Stimulated activated CD4-positive, alpha-beta T cell treated with anti-CD3 and anti-CD28 coated beads, Interleukin-4, amount 100 ng/mL, for 24 hours (primary cell): Measurements from ENCODE around the gene NEK9.
A peak's percentile ranks its signal among the peaks of the same experiment; 100 is the strongest.
"Not testable (repeated sequence)": the region's sequence is repeated elsewhere in the genome, so short reads cannot be mapped to it uniquely, and the experiment has no call there.

ENCODE experiments used
- DNase-seq: peaks from one replicate; pipeline ENCODE4 v3.0.0-alpha.2; 2020

NEK9 gene

GRCh38 chr14:75098682-75099081 is 28.2 kb downstream of the NEK9 start:
- DNase-seq: no peak

DNA sequence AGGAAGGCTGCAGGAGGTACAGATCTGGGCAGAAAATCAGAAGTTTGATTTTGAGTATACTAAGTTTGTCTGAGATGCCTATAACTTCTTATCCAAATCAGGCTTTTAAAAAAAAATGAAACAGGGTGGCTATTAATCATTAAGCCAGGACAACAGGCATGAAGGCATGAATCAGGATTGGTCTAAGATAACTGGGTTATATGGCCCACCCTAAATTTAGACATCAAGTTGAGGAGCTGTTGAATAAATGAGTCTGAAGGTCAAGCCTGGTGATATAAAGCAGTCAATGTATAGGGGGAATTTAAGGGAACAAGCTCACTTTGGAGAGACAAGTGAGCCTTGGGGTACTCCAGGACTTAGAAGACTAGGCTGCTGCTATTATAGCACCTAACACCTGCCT is 28.6 kb downstream of the NEK9 start:
- no peak for DNase-seq

DNA sequence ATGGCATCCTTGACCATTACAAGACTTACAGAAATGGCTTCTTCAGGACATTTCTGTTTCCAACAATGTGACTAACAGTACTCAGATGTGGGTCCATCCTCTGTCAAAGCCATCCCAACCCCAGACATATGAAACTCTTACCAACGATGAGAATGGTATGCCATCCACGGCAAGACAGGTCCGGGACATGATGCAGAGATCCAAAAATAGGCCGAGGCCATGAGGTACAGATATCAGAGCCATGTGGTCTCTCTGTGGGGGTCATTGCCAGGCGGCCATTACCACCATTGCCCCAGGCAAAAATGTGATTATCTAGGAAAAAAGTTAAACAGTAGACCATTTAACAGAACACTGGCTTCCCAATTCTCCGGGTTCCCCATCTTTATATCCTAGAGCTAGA is 29.9 kb downstream of the NEK9 start:
- no peak for DNase-seq

DNA sequence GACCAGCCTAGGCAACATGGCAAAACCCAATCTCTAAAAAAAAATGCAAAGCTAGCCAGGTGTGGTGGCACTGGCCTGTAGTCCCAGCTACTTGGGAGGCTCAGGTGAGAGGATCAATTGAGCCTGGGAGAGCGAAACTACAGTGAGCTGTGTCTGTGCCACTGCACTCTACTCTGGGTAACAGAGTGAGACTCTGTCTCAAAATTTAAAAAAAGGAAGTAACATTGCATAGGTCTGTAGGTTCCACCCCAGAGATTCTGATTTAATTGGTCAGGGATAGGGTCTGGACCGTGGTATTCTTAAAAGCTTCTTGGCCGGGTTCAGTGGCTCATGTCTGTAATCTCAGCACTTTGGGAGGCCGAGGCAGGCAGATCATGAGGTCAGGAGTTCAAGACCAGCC is 31.2 kb downstream of the NEK9 start:
- no peak for DNase-seq

- no peak for DNase-seq
Measured at GRCh38 chr14:75094896-75095295, 32.0 kb downstream of the NEK9 start.

- DNase-seq: no peak
Measured at GRCh38 chr14:75092698-75093097, 34.1 kb downstream of the NEK9 start.

- DNase-seq: no peak
Measured at GRCh38 chr14:75091251-75091650, 35.6 kb downstream of the NEK9 start.

DNA sequence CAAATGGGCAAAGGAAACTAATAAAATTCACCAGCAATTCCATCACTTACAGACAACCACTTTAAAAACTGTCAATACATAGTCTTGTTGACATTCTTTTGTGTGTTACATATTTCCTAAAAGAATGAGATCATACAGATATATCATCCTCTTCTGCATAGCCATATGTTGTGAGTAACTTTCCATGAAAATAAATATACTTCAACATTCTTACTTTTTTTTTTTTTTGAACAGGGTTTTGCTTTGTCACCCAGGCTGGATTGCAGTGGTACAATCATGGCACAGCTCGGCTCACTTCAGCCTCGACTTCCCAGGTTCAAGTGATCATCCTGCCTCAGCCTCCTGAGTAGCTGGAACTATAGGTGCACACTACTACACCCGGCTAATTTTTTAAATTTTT is 36.5 kb downstream of the NEK9 start:
- DNase-seq: no peak

GRCh38 chr14:75088566-75089373 is 38.1 kb downstream of the NEK9 start:
- DNase-seq: peak; percentile 56

GRCh38 chr14:75088153-75088552 is 38.7 kb downstream of the NEK9 start:
- DNase-seq: no peak

DNA sequence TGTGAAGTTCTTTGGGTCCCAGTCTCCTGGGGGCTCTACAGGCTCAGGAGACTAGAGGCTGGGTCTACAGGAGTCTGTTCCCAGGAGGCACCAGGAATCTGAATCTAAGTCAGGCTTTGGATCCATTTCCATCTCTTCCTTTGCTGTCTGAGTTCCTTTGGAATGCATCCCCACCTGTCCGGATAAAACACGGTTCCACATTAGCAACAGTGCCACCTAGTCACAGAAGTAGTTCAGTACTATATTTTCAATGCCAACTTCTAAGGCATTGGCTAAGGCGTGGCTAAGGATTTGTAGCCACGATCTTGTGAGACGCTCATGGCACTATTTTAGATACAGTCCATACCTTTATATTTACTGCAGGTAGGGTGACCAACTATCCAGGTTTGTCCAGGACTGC is 42.3 kb downstream of the NEK9 start:
- DNase-seq: no peak

DNA sequence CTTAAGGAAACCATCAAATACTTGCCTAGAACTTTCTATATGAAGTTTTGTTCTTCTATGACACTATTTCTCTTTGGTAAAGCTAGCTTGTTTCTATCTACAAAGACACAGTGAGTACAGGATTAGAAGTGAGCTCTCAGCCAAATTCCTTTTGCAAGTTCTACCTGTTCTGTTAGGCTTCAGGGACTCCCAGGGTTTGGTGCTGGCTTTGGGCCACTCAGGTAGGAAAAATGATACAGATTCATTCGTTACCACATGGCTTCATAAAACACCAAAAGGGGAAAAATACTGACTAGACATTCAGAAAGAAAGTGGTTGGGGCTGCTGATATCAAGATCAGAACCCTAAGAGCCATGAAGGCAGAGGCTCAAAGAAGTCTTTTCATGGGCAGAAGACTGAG is 43.6 kb downstream of the NEK9 start:
- DNase-seq: no peak

DNA sequence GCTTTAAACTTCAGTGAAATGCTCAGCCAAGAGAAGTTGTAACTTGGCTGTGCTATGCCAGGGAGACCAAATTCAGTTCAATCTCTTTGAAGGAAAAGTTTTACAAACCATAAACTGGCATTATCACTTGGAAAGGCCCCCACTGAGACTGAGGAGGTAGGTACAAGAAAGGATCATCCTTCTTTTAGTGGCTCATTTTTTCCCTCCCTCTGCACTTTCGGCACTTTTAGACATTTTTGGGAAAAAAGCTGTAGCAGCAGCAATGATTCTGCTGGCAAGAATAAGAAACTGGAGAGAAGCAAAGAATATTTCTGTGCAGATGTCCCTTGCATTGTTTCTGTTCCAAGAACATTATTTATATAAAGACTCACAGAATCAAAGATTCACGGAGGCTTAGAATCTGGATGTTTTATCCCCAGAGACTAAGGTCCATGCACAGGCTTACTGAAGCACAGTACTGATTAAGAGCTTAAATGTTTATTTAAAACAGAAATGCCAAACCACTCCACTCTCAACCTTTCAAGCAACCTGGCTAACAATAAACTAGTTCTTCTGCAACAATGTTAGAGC is 45.1 kb downstream of the NEK9 start:
- no peak for DNase-seq

GRCh38 chr14:75079521-75079920 is 47.3 kb downstream of the NEK9 start:
- no peak for DNase-seq

DNA sequence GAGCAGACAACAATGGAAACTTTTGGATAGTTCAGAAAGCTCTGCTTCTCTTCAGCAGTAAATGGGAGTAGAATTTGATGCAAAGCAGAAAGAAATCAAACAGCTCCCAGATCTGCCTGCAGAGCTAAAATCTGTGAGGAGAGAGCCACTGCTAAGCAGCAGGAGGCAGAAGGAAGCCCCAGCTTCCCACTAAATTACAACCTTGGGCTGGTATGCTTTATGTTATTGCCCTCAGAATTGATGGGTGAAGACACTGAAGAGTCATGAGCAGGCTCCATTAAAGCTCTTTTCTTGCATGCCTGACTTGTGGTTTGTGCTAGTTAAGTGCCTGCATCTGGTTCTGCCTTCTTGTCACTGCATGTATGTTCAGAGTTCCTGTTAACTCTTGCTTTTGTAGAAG is 49.1 kb downstream of the NEK9 start:
- DNase-seq: no peak

DNA sequence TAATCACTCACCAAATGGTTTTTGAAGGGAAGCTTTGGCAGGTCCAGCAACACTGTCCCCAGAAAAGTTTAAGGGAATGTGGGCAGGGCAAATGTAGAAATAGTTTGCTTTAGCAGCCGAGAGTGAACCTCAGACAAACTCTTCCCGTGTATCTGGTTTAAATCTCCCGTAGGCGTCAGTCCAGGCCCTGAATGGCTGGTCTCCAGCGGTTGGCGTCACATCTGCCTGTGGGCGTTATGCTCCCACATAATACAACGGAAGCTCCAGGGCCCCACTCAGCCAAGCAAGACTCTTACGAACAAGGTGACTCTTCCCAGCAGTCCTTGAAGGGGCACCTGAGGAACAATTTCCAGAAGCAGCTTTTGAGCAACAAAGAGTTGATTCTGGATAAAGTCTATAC is 56.5 kb downstream of the NEK9 start:
- DNase-seq: no peak

GRCh38 chr14:75069811-75070145 is 57.1 kb downstream of the NEK9 start:
- DNase-seq: no peak

GRCh38 chr14:75069121-75069810 is 57.6 kb downstream of the NEK9 start, which contains the start of gene ZC2HC1C:
Gene ZC2HC1C, plus strand, starts transcription at chr14:75069641. Its CDS starts 933 bp downstream, at chr14:75070574.
- DNase-seq: peak; percentile 68

GRCh38 chr14:75068294-75069120 is 58.3 kb downstream of the NEK9 start:
- DNase-seq: no peak

DNA sequence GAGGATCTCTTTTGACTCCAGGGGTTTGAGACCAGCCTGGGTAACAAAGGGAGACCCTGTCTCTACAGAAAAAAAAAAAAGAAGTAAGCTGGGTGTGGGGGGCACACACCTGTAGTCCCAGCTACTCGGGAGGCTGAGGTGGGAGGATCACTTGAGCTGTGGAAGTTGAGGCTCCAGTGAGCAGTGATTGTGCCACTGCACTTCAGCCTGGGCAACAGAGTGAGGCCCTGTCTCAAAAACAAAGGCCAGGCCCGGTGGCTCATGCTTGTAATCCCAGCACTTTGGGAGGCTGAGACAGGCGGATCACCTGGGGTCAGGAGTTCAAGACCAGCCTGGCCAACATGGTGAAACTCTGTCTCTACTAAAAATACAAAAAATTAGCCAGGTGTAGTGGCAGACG is 59.1 kb downstream of the NEK9 start:
- DNase-seq: not testable (repeated sequence)

DNA sequence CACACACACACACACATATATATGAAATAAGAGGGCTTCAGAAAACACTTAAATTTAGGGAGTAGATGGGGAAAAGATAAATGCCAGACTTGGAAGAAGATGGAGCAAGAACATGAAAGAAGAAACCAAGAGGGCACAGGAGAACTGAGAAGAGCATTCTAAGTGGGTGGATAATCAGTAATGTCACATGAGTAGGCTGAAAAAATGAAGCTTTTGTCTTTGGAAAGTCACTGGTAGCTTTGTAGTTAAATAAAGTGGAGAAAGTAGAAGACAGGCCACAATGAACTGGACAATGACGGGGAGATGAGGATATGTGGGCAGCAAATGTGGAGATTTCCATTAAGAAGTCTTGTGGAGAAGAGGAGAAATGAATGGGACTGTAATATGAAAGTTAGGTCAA is 59.6 kb downstream of the NEK9 start:
- no peak for DNase-seq

- no peak for DNase-seq
Measured at GRCh38 chr14:75066691-75067090, 60.2 kb downstream of the NEK9 start.

DNA sequence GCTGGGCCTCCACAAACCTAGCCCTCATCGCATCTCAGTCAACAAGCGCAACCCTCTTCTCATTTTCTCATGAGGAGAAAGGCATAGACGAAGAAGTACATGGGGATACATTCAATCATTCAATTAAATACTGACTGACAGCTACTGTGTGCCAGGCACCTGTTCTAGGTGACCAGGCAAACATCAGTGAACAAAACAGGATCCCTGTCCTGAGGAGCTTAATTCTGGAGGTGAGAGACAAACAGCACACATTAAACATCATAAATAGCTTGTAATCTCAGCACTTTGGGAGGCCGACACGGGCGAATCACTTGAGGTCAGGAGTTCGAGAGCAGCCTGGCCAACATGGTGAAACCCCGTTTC is 62.7 kb downstream of the NEK9 start:
- DNase-seq: no peak
